OCI-LY1 (cell line): ENCODE measurements around the gene PLEKHG2.

ENCODE experiments used
- EZH2 ChIP-seq: fragments of 200-600 bp; sonication (generic), shearing (Covaris generic); IDR thresholded peaks from 2 replicates; pipeline ENCODE4 v1.8.0; 2017; ENCODE audit warnings: borderline replicate concordance, mixed run types, mild to moderate bottlenecking, antibody characterized with exemption, low read length, moderate library complexity, mixed read lengths
- TF ChIP-seq, protein P1 (sequence below): fragments of 200-600 bp; sonication (generic), shearing (Covaris generic); IDR thresholded peaks from 2 replicates; pipeline ENCODE4 v1.5.1; 2017; ENCODE audit warnings: mild to moderate bottlenecking, antibody characterized with exemption, low read length, moderate library complexity, mixed read lengths

DNA sequence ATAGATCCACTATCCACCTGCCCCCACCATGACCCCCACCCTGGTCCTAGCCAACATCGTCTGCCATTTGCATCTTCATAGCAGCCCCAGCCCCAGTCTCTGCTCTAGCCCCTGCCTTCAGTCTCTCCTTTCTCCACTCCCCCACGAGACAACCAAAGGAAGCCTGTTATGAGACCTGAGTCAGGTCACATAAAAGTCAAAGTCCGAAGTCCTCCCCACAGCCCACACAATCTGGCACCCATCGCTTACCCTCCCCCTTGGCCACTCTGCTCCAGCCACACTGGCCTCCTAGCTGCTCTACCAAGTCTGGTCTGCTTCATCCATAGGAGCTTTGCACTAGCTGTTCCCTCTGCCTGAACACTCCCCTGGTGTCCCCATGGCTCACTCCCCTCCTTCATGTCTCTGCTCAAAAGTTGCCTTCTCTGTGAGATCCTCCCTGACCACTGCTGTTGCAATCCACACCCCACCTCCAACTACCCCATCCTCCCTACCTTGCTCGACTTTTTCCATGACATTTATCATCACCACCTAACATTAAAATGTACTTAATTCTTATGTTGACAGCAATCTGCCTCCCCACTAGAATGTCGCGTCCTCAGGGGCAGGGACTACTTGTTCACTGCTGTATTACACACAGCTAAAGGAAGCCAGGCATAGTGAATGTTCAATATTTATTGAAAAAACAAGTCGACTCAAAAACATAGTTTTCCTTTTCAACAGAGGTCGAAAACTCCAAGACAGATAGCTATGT is 1.2 kb upstream of the PLEKHG2 start:
- TF ChIP-seq EZH2, result no peak
- TF ChIP-seq, protein P1, sequence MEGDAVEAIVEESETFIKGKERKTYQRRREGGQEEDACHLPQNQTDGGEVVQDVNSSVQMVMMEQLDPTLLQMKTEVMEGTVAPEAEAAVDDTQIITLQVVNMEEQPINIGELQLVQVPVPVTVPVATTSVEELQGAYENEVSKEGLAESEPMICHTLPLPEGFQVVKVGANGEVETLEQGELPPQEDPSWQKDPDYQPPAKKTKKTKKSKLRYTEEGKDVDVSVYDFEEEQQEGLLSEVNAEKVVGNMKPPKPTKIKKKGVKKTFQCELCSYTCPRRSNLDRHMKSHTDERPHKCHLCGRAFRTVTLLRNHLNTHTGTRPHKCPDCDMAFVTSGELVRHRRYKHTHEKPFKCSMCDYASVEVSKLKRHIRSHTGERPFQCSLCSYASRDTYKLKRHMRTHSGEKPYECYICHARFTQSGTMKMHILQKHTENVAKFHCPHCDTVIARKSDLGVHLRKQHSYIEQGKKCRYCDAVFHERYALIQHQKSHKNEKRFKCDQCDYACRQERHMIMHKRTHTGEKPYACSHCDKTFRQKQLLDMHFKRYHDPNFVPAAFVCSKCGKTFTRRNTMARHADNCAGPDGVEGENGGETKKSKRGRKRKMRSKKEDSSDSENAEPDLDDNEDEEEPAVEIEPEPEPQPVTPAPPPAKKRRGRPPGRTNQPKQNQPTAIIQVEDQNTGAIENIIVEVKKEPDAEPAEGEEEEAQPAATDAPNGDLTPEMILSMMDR, result no peak
